ENCODE data around the gene ZSCAN26.
"Not testable (repeated sequence)": the region's sequence is repeated elsewhere in the genome, so short reads cannot be mapped to it uniquely, and the experiment has no call there.

The ZSCAN26 gene

DNA sequence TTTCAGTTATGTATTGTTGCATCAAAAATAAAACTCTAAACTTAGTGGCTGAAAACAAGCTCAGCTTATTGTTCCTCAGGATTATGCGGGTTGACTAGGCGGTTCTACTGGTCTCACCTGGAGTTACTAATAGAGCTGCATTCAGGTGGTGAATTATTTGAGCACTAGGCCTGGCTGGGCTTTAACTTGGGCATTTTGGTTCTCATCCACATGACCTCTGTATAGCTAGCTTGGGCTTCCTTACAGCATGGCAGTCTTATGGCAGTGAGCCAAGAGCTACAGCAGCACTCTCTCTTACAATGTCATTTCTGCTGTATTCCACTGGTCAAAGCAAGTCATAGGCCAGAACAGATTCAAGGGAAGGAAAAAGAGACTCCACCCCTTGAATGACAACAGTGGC lies 16.0 kb downstream of the ZSCAN26 start:
- H3K36me3 ChIP-seq = peaks cover 35 to 40% (median 37%) of the 10 kb centered on the region in 3 donors
- no peak overlapping the region for H3K4me3 ChIP-seq
- intact Hi-C loops (cut with DNase I; ENCODE audit: low total_unique reads) = no loop called here
- TF ChIP-seq, protein P1, sequence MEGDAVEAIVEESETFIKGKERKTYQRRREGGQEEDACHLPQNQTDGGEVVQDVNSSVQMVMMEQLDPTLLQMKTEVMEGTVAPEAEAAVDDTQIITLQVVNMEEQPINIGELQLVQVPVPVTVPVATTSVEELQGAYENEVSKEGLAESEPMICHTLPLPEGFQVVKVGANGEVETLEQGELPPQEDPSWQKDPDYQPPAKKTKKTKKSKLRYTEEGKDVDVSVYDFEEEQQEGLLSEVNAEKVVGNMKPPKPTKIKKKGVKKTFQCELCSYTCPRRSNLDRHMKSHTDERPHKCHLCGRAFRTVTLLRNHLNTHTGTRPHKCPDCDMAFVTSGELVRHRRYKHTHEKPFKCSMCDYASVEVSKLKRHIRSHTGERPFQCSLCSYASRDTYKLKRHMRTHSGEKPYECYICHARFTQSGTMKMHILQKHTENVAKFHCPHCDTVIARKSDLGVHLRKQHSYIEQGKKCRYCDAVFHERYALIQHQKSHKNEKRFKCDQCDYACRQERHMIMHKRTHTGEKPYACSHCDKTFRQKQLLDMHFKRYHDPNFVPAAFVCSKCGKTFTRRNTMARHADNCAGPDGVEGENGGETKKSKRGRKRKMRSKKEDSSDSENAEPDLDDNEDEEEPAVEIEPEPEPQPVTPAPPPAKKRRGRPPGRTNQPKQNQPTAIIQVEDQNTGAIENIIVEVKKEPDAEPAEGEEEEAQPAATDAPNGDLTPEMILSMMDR (IDR thresholded peaks at IDR 0.05) = no peak
- H3K4me1 ChIP-seq = peaks cover 0 to 11% (median 3%) of the 10 kb centered on the region in 4 donors
- no peaks in the 10 kb centered on the region for H3K9me3 ChIP-seq
- H3K27ac ChIP-seq = no peak overlapping the region
- DNase-seq = no peak
- H3K27me3 ChIP-seq = no peaks in the 10 kb centered on the region

DNA sequence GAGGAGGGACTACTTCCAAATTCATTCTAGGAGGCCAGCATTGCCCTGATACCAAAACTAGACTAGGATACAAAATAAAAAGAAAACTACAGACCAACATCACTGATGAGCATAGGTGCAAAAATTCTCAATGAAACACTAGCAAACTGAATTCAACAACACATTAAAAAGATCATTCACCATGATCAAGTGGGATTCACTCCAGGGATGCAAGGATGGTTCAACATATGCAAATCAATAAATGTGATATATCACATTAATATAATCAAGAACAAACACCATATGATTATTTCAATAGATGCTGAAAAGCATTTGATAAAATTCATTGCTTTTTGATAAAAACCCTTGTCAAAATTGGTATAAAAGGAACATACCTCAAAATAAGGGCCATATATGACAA lies 24.6 kb downstream of the ZSCAN26 start:
- intact Hi-C loops (cut with DNase I; ENCODE audit: low total_unique reads) = no loop called here
- H3K4me3 ChIP-seq = no peak overlapping the region
- TF ChIP-seq, protein P1 (IDR thresholded peaks at IDR 0.05) = no peak
- H3K9me3 ChIP-seq = no peaks in the 10 kb centered on the region
- DNase-seq = no peak
- H3K27me3 ChIP-seq = no peaks in the 10 kb centered on the region
- H3K27ac ChIP-seq = no peak overlapping the region
- H3K36me3 ChIP-seq = peaks cover 21 to 36% (median 32%) of the 10 kb centered on the region in 3 donors
- no peaks in the 10 kb centered on the region for H3K4me1 ChIP-seq

DNA sequence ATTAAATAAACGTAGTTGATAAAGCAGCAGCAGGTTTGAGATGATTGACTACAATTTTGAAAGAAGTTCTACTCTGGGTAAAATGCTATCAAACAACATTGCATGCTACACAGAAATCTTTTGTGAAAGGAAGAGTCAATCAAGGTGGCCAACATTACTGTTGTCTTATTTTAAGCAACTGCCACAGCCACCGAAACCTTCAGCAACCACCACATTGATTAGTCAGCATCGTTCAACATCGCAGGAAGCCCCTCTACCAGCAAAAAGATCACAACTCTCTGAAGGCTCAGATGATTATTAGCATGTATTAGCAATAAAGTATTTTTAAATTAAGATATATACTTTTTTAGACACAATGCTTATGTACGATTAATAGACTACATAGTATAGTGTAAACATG lies 28.4 kb downstream of the ZSCAN26 start:
- H3K27ac ChIP-seq = no peak overlapping the region
- TF ChIP-seq, protein P1 (IDR thresholded peaks at IDR 0.05) = no peak
- H3K4me1 ChIP-seq = no peaks in the 10 kb centered on the region
- H3K36me3 ChIP-seq = peaks cover 11 to 38% (median 16%) of the 10 kb centered on the region in 3 donors
- no peak overlapping the region for H3K4me3 ChIP-seq
- no peaks in the 10 kb centered on the region for H3K9me3 ChIP-seq
- H3K27me3 ChIP-seq = no peaks in the 10 kb centered on the region
- DNase-seq = no peak
- intact Hi-C loops (cut with DNase I; ENCODE audit: low total_unique reads) = no loop called here

DNA sequence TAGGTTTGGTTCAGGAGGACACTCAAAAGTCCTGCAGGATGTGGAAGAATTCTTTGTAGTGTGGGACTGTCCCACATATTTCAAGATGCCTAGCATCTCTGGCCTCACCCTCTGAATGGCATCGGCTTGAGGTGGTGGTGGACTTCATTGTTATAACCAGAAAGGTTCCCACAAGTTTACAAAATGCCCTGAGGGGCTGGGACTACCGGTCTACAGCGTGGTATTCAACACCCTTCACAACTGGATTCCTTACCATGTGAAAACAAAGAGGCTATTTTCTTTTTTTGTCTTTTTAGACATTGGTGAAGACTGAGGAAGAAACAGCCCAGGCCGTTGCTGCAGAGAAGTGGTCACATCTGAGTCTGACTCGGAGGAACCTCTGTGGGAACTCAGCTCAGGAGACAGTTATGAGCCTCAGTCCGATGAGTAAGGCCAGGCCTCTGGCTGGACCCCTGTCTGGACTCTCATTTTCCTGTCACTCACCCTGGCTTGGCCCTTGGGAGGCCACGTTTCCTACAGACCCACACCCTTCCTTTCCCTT lies 29.6 kb downstream of the ZSCAN26 start:
- intact Hi-C loops (cut with DNase I; ENCODE audit: low total_unique reads) = no loop called here
- H3K27me3 ChIP-seq = no peaks in the 10 kb centered on the region
- H3K4me3 ChIP-seq = no peak overlapping the region
- H3K9me3 ChIP-seq = no peaks in the 10 kb centered on the region
- no peak for DNase-seq
- TF ChIP-seq, protein P1 (IDR thresholded peaks at IDR 0.05) = no peak
- H3K36me3 ChIP-seq = peaks cover 22 to 50% (median 27%) of the 10 kb centered on the region in 3 donors
- H3K27ac ChIP-seq = no peak overlapping the region
- no peaks in the 10 kb centered on the region for H3K4me1 ChIP-seq

DNA sequence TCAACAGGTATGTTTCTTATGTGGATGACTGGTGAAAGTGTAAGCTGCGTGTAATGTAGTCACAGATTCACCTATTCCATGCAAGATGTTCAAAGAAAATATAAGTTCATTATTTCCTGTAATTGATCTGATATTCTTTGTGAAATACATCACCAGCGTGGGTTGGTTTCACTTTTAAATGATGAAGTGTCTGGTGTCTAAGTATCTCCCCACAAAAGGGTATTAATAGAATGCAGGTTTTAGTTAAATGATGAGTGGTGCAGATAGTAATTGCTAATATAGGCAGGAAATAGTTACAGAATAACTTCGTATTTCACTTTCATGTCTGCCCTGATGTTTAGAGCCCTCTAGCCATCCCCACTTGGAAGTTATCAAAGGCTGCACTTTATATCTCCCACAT lies 36.6 kb downstream of the ZSCAN26 start:
- intact Hi-C loops (cut with DNase I; ENCODE audit: low total_unique reads) = no loop called here
- H3K9me3 ChIP-seq = peaks cover 0 to 4% (median 3%) of the 10 kb centered on the region in 3 donors
- no peak for DNase-seq
- peaks cover 19 to 40% (median 31%) of the 10 kb centered on the region in 3 donors for H3K36me3 ChIP-seq
- H3K4me3 ChIP-seq = no peak overlapping the region
- no peak overlapping the region for H3K27ac ChIP-seq
- no peaks in the 10 kb centered on the region for H3K27me3 ChIP-seq
- TF ChIP-seq, protein P1 (IDR thresholded peaks at IDR 0.05) = no peak
- no peaks in the 10 kb centered on the region for H3K4me1 ChIP-seq

DNA sequence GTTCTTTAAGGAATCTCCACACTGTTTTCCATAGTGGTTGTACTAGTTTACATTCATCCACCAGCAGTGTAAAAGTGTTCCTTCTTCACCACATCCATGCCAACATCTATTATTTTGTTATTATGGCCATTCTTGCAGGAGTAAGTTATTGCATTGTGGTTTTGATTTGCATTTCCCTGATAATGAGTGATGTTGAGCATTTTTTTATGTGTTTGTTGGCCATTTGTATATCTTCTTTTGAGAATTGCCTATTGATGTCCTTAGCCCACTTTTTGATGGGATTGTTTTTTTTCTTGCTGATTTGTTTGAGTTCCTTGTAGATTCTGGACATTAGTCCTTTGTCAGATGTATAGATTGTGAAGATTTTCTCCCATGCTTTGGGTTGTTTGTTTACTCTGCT lies 39.4 kb downstream of the ZSCAN26 start:
- intact Hi-C loops (cut with DNase I; ENCODE audit: low total_unique reads); H3K4me3 ChIP-seq; DNase-seq; H3K27ac ChIP-seq; H3K9me3 ChIP-seq; H3K27me3 ChIP-seq; H3K4me1 ChIP-seq: not testable (repeated sequence)
- peaks cover 6 to 26% (median 11%) of the 10 kb centered on the region in 3 donors for H3K36me3 ChIP-seq
